DMS153 treated with DMSO at 0.1 percent for 48 hours (cell line): ENCODE results near the gene HPSE.
"Not testable (repeated sequence)": the region's sequence is repeated elsewhere in the genome, so short reads cannot be mapped to it uniquely, and the experiment has no call there.

Experiments
- DNase-seq: peaks from one replicate; lab custom pipeline; 2025; ENCODE audit not compliant: unreplicated experiment; lab: John Stamatoyannopoulos, UW

The HPSE gene

DNA sequence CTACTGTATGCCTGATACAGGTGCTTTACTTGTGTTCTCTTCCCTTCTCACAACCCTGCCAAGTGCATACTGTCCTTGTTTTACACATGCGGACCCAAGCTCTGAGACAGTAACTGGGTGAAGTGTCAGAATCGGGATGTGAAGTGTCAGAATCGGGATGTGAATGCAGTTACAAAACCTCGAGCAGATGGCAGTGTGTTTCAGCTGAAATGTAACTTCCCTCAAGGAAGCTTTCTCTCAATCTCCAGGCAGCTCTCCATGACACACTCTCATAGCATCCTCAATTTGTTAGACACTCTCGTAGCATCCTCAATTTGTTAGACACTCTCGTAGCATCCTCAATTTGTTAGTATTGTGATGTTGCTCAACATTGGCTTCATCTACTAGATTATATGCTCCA, 1.1 kb upstream of the HPSE start:
- DNase-seq = peak; percentile 17

DNA sequence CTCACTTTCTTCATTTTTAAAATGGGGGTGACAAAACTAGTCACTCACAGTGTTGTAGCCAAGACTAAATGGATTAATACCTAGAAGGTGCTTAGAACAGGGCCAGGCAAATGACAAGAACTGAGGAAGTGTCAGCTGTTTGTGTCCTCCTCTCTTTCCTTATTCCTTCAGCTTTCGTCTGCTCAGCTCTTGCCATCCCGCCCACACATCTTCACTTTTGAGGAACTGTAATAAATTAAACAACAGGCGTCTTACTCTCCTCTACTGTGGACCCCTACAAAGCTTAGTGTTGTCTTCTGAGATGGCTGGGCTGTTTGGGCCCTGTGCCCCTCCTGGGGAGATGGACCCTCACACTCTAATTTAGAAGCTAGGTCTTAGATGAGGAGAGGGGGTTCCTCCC, 2.7 kb downstream of the HPSE start:
- no peak for DNase-seq

DNA sequence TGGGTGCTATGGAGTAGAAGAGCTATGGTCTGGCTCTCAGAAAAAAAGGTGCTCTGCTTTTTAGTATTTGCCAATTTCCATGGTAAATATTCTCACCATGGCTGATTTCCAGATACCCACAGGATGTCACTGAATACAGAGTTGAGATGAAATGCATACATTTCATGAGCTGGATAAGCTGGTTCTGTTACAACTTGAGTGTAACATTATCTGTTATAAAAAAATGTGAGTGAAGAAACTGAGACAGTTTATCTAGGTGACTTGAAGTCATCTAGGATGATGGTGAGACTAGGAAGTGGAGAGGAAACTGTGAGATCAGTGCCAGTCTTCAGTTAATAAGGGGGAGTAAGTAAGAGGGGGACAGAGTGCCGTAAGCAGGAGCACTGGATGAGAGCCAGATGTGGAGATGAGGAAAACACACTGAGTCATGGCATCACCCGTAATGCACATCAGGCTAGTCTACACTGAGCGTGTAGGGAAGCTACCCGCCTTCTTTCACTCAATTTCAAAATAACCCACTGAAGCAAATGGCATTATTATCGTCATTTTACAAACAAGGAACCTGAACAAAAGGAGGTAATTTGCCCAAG, 5.0 kb downstream of the HPSE start:
- DNase-seq = no peak

DNA sequence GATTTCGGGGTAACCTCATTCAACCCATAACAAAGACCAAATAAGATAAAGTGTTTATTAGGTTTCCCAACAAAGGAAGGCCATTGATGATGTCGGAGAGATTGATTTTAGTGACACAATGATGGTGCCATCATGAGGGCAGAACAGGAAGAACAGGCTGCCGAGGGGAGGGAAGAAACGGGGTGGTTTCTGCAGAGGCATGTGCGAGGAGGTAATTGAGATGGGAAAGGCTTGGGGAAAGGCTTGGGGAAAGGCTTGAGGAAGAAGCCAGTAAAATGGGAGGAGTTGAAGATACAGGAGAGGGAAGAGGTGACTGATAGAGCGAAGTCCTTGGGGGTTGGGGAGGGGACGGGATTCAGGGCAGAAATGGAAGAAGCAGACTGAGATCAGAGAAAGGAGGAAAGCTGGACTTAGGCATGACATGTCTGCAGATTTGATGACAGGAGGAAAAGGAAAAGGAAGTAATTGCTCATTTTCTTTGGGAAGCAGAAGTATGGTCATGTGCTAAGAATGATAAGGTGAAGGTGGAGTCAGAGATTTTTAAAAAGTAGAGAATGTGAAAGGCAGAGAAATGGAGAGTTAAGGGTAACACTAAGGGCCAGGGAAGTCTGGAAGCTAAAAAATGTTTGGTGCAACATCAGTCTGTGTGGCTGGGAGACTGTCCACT, 6.0 kb downstream of the HPSE start:
- no peak for DNase-seq

DNA sequence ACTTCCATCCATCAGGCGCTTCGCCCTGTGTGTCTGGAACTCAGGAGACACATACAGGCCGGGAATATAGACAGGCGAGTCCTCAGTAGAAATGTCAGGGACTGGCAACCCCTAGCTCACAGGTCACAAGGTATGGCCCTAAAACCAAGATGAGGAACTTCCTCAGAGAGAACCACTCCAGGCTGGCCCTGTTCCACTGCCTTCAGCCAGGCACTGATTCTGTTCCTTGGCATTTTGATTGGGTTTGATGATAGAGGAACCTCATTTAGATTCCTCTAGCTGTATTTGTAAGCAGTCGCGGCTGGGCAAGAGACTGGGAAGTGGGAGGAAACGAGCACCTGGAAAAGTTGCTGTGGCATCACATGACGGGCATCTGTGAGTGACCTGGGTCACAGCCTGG, 8.1 kb downstream of the HPSE start:
- DNase-seq = no peak

DNA sequence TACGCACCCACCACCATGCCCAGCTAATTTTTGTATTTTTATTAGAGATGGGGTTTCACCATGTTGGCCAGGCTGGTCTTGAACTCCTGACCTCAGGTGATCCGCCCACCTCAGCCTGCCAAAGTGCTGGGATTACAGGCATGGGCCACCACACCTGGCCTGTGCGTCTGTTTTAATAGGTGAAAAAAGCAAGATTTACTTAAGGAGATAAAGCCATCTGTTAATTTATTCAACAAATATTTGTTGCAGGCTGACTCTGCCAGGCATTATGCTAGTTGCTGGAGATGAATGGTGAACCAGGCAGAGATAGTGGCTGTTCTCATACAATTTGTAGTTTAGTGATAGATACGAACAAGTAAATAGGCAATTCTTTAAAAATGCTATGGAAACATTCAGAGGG, 9.3 kb downstream of the HPSE start:
- not testable (repeated sequence) for DNase-seq

DNA sequence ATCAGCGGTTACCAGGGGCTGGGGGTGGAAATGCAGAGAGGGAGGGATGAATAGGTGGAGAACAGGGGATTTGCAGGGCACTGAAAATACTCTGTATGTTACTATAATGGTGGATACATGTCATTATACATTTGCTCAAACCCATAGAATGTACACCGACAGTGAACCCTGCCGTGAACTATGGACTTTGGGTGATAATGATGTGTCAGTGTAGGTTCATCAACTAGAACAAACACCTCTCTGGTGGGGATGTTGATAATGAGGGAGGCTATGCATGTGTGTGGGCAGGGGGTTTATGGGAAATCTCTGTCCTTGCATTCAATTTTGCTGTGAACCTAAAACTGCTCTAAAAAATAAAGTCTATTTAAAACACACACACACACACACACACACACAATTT, 11.5 kb downstream of the HPSE start:
- DNase-seq = no peak

DNA sequence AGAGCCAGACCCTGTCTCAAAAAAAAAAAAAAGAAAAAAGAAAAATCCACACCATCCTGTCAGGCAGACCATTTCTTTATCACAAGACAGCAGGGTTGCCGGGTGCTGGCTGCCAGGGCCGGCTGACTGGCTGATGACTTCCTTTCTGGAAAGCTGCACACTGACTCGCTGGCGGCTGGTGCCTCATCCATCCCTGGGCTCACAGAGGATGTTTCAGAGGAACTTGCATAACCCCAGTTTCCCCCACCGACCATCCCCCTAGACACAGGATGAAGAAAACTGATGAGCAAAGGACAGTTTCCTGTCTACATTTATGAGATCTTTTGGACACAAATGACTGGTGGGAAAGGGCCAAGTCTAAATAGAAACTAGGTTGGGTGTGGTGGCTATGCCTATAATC, 14.1 kb downstream of the HPSE start:
- DNase-seq = no peak

DNA sequence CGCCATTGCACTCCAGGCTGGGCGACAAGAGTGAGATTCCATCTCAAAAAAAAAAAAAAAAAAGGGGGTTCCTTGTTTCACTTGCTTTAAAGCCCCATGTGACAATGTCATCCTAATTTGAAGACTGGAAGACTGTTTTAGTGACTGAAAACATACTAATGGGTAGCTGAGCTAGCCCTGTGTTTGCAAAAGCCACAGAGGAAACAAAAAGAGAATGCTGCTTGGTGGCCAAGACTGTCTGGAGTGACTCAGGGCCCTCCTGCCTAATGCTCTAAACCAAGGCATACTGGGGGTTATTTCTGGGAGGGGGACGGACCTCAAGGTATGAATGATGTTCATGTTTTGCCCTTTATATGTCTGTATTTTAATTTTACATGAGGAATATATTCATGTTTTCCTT, 16.0 kb downstream of the HPSE start:
- DNase-seq = no peak

DNA sequence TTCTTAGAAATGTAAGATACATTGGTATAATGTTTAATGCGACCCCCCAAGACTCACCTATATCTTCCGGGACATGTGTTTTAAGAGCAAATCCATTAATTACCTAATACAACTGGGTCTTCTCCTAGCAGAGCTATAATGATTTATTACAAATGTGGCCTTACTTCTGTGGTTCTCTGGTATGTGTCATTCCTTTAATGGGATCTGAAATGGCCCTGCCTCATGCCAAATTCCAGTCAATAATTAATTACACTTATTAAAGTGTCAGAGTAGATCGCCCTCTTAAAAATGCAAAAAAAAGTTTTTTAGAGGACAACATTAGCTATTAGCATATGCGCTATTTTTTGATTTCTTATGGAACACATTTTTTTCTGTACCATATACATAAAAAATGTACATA, 17.0 kb downstream of the HPSE start:
- no peak for DNase-seq

DNA sequence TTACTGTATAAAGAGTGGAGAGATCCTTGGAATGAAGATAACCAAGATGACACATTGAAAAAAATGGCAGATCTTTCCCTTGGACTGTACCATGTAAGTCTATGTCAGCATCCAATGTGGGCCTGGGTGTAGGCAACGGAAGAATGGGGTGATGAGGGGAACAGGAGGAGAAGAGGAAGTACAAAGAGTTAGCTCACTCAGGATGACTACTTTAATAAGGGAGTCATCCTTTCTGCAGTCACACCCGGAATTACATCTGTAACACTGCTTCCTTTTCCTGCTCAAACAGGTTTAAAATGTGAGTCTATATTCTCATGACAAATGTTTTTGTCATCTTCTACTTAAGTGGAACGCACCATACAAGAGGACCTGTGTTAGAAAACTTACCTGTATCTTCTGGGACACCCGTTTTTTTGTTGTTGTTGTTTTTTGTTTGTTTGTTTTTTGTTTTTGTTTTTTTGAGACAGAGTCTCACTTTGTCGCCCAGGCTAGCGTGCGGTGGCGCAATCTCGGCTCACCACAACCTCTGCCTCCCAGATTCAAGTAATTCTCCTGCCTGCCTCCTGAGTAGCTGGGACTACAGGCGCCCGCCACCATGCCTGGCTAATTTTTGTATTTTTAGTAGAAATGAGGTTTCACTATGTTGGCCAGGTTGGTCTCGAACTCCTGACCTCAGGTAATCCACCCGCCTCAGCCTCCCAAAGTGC, 18.0 kb downstream of the HPSE start:
- DNase-seq = no peak

DNA sequence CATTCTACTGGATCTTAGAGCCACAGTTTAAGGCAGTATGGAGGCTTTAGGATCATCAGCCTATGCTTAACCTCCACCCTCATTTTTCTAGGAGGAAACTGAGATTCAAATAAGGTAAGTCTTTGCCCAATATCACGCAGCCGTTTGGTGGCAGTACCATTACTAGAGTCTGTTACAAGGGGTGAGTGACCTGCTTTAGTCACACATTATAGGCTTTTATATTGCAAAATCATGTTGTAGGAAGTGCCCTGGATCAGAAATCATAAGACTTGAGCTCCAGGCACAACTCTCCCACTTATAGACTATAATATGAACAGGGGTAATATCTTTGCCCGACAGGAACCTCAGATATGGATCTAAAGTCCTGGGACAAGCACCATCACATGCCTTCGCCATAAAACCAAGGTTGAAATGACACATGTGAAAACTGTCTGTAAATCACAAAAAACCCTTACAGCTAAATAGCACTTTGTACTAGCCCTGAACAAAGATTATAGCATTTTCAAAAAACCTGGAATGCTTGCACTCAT, 19.2 kb downstream of the HPSE start:
- DNase-seq = no peak

DNA sequence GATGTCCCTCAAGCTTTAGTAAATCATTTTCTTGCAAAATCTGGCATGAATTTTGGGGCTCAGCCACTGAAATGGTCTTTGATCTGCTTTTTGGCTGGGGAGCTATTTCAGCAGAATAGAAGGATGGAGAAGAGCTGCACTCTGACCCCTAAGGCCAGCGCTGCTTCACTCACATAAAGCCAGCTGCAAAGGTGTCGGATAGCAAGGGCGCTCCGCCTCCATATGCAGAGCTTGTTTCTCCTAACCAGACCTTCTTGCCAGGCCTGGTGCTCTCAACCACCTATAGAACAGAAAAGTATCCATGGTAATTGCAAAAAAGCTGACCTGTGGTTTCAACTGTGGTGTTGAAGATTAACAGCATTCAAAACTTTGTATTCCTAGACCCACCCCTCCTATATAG, 26.0 kb downstream of the HPSE start:
- no peak for DNase-seq

DNA sequence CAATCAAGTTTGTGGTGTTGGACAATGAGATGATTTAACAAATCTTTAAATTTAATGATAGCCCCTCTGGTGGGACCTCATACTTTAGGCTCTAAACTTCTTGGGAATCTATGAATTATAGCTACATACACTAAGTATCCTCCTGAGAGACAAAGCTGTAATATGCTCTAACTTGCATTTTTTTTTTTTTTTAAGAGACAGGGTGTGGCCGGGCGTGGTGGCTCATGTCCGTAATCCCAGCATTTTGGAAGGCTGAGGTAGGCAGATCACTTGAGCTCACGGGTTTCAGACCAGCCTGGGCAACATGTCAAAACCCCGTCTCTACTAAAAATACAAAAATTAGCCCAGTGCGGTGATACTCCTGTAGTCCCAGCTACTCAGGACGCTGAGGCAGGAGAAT, 26.7 kb downstream of the HPSE start:
- DNase-seq = no peak

DNA sequence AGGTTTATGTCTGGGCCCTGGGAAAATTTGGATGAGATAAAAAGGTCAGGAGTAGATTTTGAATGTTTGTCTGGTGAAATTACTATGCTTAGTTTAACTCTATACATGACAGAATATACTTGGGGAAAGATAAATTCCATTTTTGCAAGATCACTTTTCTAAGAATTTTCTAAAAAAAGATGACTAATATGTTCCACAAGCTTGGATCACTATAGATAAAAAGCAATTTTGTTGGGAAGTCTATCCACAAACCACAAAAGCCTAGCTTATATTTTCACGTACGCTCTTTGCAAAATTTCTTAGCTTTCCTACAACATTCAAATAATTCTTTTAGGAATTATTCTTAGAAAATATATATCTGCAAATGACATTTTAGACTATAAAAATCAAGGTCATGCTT, 29.5 kb downstream of the HPSE start:
- DNase-seq = no peak

DNA sequence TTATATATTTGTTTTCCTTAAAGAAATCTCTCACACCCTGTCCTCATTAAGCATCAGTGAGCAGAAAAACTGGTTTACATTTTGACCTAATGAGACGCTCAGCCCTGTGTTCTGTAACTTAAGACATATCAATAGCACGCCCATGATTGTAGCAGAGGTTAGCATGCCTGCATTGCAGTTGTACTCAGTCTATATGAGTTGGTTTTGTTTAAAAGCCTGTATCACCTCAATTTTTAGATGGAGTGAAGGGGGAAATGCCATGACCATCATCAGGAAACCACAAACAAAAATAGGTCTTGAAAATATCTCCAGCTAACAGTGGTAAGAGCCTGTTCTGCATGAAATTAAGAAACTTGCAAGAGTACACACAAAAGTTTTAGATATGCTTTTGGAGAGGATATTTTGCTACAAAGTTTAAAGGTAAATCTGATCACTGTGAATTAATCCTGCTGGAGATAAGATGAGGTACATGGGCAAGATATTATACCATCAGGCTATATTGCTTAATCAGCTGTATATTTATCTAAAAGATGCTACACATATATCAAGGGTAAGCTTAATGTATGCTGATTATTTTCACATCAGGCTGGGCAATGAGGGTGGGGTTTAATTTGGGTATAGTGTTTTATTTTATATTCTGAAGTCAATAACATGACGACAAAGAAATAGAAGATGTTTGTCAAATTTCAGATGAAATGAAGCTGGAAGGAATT, 36.9 kb downstream of the HPSE start:
- no peak for DNase-seq

DNA sequence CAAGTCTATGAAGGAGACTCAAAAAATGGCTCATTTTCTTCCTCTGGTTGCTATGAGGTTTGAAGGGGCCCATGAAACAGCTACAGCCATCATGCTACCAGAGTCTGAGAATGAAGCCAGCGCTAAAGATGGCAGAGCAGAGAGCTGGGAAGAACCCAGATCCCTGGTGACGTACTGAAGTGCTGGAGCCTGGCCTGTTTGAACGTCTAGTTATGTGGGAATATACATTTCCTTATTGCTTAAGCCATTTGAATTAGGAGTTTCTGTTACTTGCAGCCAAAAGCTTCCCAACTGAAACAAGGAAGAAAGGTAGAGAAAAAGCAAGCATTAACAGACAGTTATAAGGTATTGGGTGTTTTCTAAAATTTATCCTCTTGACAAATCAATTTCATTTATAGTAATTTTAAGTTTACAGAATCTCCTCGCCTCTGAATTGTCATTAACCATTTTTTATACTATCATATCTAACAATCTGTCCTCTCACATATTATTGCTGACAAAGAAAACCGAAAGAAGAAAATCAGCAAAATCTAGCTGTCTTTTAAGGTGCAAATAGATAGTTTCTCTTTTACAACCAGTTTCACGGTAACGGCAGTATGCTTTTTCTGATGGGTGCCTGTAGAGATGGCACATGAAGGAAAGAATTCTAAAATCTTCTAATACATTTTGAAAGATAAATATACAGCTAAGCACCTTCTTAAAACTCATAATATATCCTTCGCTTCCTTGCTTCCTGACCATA, 41.2 kb downstream of the HPSE start:
- no peak for DNase-seq

DNA sequence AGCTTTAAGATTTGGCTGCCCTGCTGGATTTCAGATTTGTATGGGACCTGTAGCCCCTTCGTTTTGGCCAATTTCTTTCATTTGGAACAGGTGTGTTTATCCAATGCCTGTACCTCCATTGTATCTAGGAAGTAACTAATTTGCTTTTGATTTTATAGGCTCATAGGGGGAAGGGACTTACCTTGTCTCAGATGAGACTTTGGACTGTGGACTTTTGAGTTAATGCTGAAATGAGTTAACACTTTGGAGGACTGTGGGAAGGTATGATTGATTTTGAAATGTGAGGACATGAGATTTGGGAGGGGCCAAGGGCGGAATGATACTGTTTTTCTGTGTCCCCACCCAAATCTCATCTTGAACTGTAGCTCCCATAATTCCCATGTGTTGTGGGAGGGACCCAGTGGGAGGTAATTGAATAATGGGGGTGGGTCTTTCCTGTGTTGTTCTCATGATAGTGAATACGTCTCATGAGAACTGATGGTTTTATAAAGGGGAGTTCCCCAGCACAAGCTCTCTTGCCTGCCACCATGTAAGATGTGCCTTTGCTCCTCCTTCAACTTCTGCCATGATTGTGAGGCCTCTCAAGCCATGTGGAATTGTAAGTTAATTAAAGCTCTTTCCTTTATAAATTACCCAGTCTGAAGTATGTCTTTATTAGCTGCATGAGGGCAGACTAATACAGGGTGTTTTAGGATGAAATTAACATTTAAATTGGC, 44.4 kb downstream of the HPSE start:
- not testable (repeated sequence) for DNase-seq

DNA sequence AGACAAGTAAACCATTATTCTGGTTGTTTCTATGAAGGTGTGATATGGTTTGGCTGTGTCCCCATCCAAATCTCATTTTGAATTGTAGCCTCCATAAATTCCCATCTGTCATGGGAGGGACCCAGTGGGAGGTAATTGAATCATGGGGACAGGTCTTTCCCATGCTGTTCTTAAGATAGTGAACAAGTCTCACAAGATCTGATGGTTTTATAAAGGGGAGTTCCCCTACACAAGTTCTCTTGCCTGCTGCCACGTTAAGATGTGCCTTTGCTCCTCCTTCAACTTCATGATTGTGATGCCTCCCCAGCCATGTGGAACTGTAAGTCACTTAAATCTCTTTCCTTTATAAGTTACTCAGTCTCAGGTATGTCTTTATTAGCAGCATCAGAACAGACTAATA, 46.3 kb downstream of the HPSE start:
- DNase-seq = not testable (repeated sequence)

DNA sequence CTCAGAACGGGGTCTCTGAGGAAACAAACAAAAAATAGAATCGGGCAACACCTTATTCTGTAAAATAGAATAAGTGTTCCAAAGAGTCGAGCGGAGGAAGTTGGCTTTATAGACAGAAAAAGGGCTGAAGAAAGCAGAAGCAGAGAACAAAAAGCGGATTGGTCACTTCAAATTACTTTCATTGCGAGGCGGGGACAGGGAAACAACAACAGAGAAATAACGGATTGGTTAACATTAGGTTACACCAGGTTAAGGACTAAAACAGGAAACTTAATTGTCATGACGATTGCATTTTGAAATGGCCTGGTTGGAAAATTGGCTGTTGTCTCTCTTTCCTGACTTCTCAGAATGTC, 49.6 kb downstream of the HPSE start:
- peak; percentile 40 for DNase-seq
